ENCODE data around the gene OPTC. TPM values are rescaled to one million over a fixed set of nuclear protein-coding genes. Genes with fewer than 3 reads are reported as not detected.

OPTC gene
- total and polyA plus RNA-seq, 9 donors, result 0.08 TPM; not detected in 8

DNA sequence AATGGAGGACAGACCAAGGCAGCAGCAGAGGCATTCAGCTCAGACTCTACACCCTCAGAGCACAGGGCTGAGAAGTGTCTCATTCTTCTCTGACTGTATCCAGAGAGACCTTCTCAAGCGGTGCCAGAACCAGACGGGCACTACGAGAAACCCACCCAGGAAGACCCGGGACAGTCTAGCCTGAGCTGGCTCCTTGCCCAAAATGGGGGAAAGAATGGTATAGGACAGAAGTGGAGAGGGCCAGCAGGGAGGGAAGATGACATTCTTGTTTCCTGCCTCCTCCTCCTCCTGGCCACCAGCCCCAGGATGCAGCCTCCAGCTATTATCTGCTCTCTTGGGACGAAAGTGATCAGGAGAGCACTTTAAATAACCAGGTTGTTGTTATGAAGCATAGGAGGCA is 40.9 kb upstream of the OPTC start:
- TF ChIP-seq EP300 (IDR thresholded peaks at IDR 0.05) (no peak), POLR2A (IDR thresholded peaks at IDR 0.05) (no peak), CTCF (IDR thresholded peaks at IDR 0.05) (no peak)
- no peaks in the 10 kb centered on the region for H3K27me3 ChIP-seq
- no peaks in the 10 kb centered on the region for H3K36me3 ChIP-seq
- H3K9me3 ChIP-seq, result no peaks in the 10 kb centered on the region
- intact Hi-C loops (cut with DNase I), result no loop called here
- DNase-seq, result peak in 1 of 5 donors; percentile 36
- H3K4me1 ChIP-seq (ENCODE audit: insufficient read depth), result peaks cover 4% of the 10 kb centered on the region
- no peak overlapping the region for H3K4me3 ChIP-seq
- 69 to 78% (median 72%) methylated on average over 5 of the region's 5 CpGs for WGBS, 3 donors
- no peak overlapping the region for H3K27ac ChIP-seq

GRCh38 chr1:203453616-203454015 is 40.3 kb upstream of the OPTC start:
- no peaks in the 10 kb centered on the region for H3K36me3 ChIP-seq
- no peak overlapping the region for H3K4me3 ChIP-seq
- H3K27ac ChIP-seq, result no peak overlapping the region
- intact Hi-C loops (cut with DNase I), result no loop called here
- no peaks in the 10 kb centered on the region for H3K27me3 ChIP-seq
- H3K9me3 ChIP-seq, result no peaks in the 10 kb centered on the region
- no peak for TF ChIP-seq EP300 (IDR thresholded peaks at IDR 0.05)
- no peak for TF ChIP-seq CTCF (IDR thresholded peaks at IDR 0.05)
- no peak for TF ChIP-seq POLR2A (IDR thresholded peaks at IDR 0.05)
- DNase-seq, result no peak
- no peaks in the 10 kb centered on the region for H3K4me1 ChIP-seq (ENCODE audit: insufficient read depth)
- 76 to 84% (median 81%) methylated on average over 5 of the region's 5 CpGs for WGBS, 3 donors

- Histone ChIP-seq H3K27ac (no peak overlapping the region), H3K36me3 (no peaks in the 10 kb centered on the region), H3K4me1 (ENCODE audit: insufficient read depth) (no peaks in the 10 kb centered on the region), H3K9me3 (no peaks in the 10 kb centered on the region), H3K4me3 (no peak overlapping the region), H3K27me3 (no peaks in the 10 kb centered on the region)
- no peak for DNase-seq
- intact Hi-C loops (cut with DNase I), result no loop called here
- no peak for TF ChIP-seq POLR2A (IDR thresholded peaks at IDR 0.05)
- TF ChIP-seq CTCF (IDR thresholded peaks at IDR 0.05), result no peak
- no peak for TF ChIP-seq EP300 (IDR thresholded peaks at IDR 0.05)
- WGBS, 3 donors, result 79 to 83% (median 80%) methylated on average over 17 to 18 of the region's 18 CpGs
Measured at GRCh38 chr1:203454986-203455471, 38.9 kb upstream of the OPTC start.

- Histone ChIP-seq H3K4me1 (ENCODE audit: insufficient read depth) (no peaks in the 10 kb centered on the region), H3K36me3 (no peaks in the 10 kb centered on the region), H3K4me3 (no peak overlapping the region), H3K27ac (no peak overlapping the region), H3K9me3 (no peaks in the 10 kb centered on the region), H3K27me3 (no peaks in the 10 kb centered on the region)
- no peak for DNase-seq
- no peak for TF ChIP-seq EP300 (IDR thresholded peaks at IDR 0.05)
- no peak for TF ChIP-seq CTCF (IDR thresholded peaks at IDR 0.05)
- TF ChIP-seq POLR2A (IDR thresholded peaks at IDR 0.05), result no peak
- WGBS, 3 donors, result 86 to 92% (median 88%) methylated on average over 3 of the region's 3 CpGs
- intact Hi-C loops (cut with DNase I), result no loop called here
Measured at GRCh38 chr1:203455706-203456105, 38.2 kb upstream of the OPTC start.

Data from ovary (tissue), 9 donors.